NOMO-1 (cell line): ENCODE measurements around the gene CBLL1.

Source experiments
- DNase-seq, 2 experiments: peaks; one replicate each; lab custom pipeline; 2025; ENCODE audit not compliant: unreplicated experiment in 2 of 2; lab: John Stamatoyannopoulos, UW

The CBLL1 gene

GRCh38 chr7:107809179-107809578 lies 65.2 kb downstream of the CBLL1 start:
- DNase-seq = no peak

GRCh38 chr7:107810626-107811025 lies 66.7 kb downstream of the CBLL1 start:
- DNase-seq = no peak
